PC-3 (cell line): ENCODE measurements around the gene NET1. TPM values are rescaled to one million over a fixed set of nuclear protein-coding genes. Genes with fewer than 3 reads are reported as not detected.

Experiments used
- ATAC-seq: fragments of 200-7000 bp; cut with Tn5 transposase; 2 replicates; pipeline ENCODE4 v1.9.1; 2020; ENCODE audit warnings: mild to moderate bottlenecking, moderate library complexity
- BruUV-seq: library from RNA; stranded (reverse); fragments of 400-500 nt; replicated peaks from 2 replicates; lab custom pipeline; 2021; lab: Mats Ljungman, UMichigan
- CTCF ChIA-PET: fragments of 300-600 bp; sonication (Branson Sonifier 250); formaldehyde crosslinking; loops from one replicate; lab custom pipeline; 2022; ENCODE audit warnings: antibody characterized with exemption; lab: Charles Lee
- POLR2A ChIA-PET: fragments of 300-600 bp; sonication (Branson Sonifier 250); formaldehyde crosslinking; loops from one replicate; lab custom pipeline; 2022; ENCODE audit warnings: antibody characterized with exemption; ENCODE audit not compliant: unreplicated experiment; lab: Charles Lee
- DNase-seq: peaks from one replicate; pipeline ENCODE4 v3.0.0-alpha.2; 2015
- H2AFZ ChIP-seq: fragments of 300-600 bp; sonication (generic); 2 replicates; pipeline ENCODE4 v1.6.0; 2016; ENCODE audit warnings: antibody characterized with exemption, low read length
- H3F3A ChIP-seq: fragments of 300-600 bp; sonication (generic); one replicate; pipeline ENCODE4 v1.6.0; 2017; ENCODE audit warnings: antibody characterized with exemption, low read length, control low read depth, mild to moderate bottlenecking; ENCODE audit not compliant: unreplicated experiment
- H3K27ac ChIP-seq: fragments of 300-600 bp; sonication (generic); 2 replicates; pipeline ENCODE4 v1.5.1; 2016; ENCODE audit warnings: mild to moderate bottlenecking, low read length
- H3K27me3 ChIP-seq: fragments of 300-600 bp; sonication (generic); 2 replicates; pipeline ENCODE4 v1.6.1; 2016; ENCODE audit warnings: low read length, mixed read lengths
- H3K36me3 ChIP-seq: fragments of 300-600 bp; sonication (generic); 2 replicates; pipeline ENCODE4 v1.6.1; 2016; ENCODE audit warnings: low read depth, mixed run types, low read length, mixed read lengths
- H3K4me1 ChIP-seq: fragments of 300-600 bp; sonication (generic); 2 replicates; pipeline ENCODE4 v1.5.1; 2016; ENCODE audit warnings: low read length; ENCODE audit not compliant: insufficient read depth
- H3K4me2 ChIP-seq: fragments of 300-600 bp; sonication (generic); 2 replicates; pipeline ENCODE4 v1.6.0; 2016; ENCODE audit warnings: low read length
- H3K4me3 ChIP-seq: fragments of 300-600 bp; sonication (generic); 2 replicates; pipeline ENCODE4 v1.5.1; 2016; ENCODE audit warnings: mild to moderate bottlenecking, low read length, mixed read lengths
- H3K79me2 ChIP-seq: fragments of 300-600 bp; sonication (generic); 2 replicates; pipeline ENCODE4 v1.6.1; 2017; ENCODE audit warnings: low read length, mixed read lengths
- H3K9ac ChIP-seq: fragments of 300-600 bp; sonication (generic); 2 replicates; pipeline ENCODE4 v1.6.0; 2016; ENCODE audit warnings: mild to moderate bottlenecking, low read length
- H3K9me2 ChIP-seq: fragments of 300-600 bp; sonication (generic); replicated peaks from 2 replicates; pipeline ENCODE4 v1.6.1; 2016; ENCODE audit warnings: mixed run types, low read length, mixed read lengths
- H3K9me3 ChIP-seq: fragments of 300-600 bp; sonication (generic); 2 replicates; pipeline ENCODE4 v1.6.1; 2016; ENCODE audit warnings: low read length, mixed read lengths
- H4K20me1 ChIP-seq: fragments of 300-600 bp; sonication (generic); 2 replicates; pipeline ENCODE4 v1.6.1; 2016; ENCODE audit warnings: low read length, mixed read lengths
- CTCF ChIP-seq: fragments of 300-600 bp; sonication (generic); conservative IDR thresholded peaks from 2 replicates; pipeline ENCODE4 v1.5.1; 2017; ENCODE audit warnings: antibody characterized with exemption, low read depth, mild to moderate bottlenecking, low read length
- EZH2 ChIP-seq: fragments of 300-600 bp; sonication (generic); IDR thresholded peaks from one replicate; pipeline ENCODE4 v1.6.1; 2017; ENCODE audit warnings: antibody characterized with exemption, mild to moderate bottlenecking, low read length; ENCODE audit not compliant: unreplicated experiment
- EZH2phosphoT487 ChIP-seq: fragments of 300-600 bp; sonication (generic); IDR thresholded peaks from 2 replicates; pipeline ENCODE4 v1.6.1; 2018; ENCODE audit warnings: mild to moderate bottlenecking, antibody characterized with exemption, low read length, borderline replicate concordance
- intact Hi-C: fragments of 100-400 bp; cut with micrococcal nuclease; formaldehyde crosslinking; loops from 2 replicates; pipeline ENCODE4 v1.9.0; 2023
- total RNA-seq: library from RNA; depleted of rRNA; stranded (reverse); fragments of >200 nt; gene quantifications from 2 replicates; pipeline ENCODE4 v1.2.3, GENCODE V29; 2014

Gene NET1
- total RNA-seq, 1 experiment from 2014 or later, result 88.2 TPM

- Histone ChIP-seq H3K79me2 (no peaks in the 10 kb centered on the region), H3K9ac (no peak overlapping the region), H3K9me2 (no peaks in the 10 kb centered on the region), H3K4me2 (no peak overlapping the region), H3F3A (no peaks in the 10 kb centered on the region), H3K4me3 (no peak overlapping the region), H3K4me1 (no peaks in the 10 kb centered on the region), H3K36me3 (no peaks in the 10 kb centered on the region), H3K9me3 (0 out of 2 replicates have a peak, but pooled peaks cover 6% of the 10 kb centered on the region), H3K27me3 (no peaks in the 10 kb centered on the region), H2AFZ (no peak overlapping the region), H3K27ac (no peak overlapping the region), H4K20me1 (no peaks in the 10 kb centered on the region)
- intact Hi-C loops, result no loop called here
- ATAC-seq, result no peak
- BruUV-seq, result no TSS peak
- ChIA-PET POLR2A (no interaction called here), CTCF (no interaction called here)
- DNase-seq, result no peak
- TF ChIP-seq EZH2phosphoT487 (no peak), CTCF (no peak), EZH2 (no peak)
These were observed 21.7 kb upstream of the NET1 start for GRCh38 chr10:5390607-5391205.

- H3K27ac ChIP-seq, result no peak overlapping the region
- no peak overlapping the region for H3K4me2 ChIP-seq
- ChIA-PET CTCF (no interaction called here), POLR2A (no interaction called here)
- no peaks in the 10 kb centered on the region for H3K9me2 ChIP-seq
- DNase-seq (no peak), ATAC-seq (no peak)
- no peaks in the 10 kb centered on the region for H3K79me2 ChIP-seq
- H3K9ac ChIP-seq, result no peak overlapping the region
- no peak overlapping the region for H3K4me3 ChIP-seq
- no peak overlapping the region for H2AFZ ChIP-seq
- BruUV-seq, result no TSS peak
- no peak for TF ChIP-seq EZH2phosphoT487
- TF ChIP-seq EZH2, result no peak
- TF ChIP-seq CTCF, result no peak
- H4K20me1 ChIP-seq, result no peaks in the 10 kb centered on the region
- intact Hi-C loops, result no loop called here
- H3K27me3 ChIP-seq, result no peaks in the 10 kb centered on the region
- H3K4me1 ChIP-seq, result no peaks in the 10 kb centered on the region
- H3K9me3 ChIP-seq, result 0 out of 2 replicates have a peak, but pooled peaks cover 6% of the 10 kb centered on the region
- no peaks in the 10 kb centered on the region for H3K36me3 ChIP-seq
- H3F3A ChIP-seq, result no peaks in the 10 kb centered on the region
These were observed 20.6 kb upstream of the NET1 start for GRCh38 chr10:5391790-5392189.

GRCh38 chr10:5393529-5393928, 18.8 kb upstream of the NET1 start:
- DNase-seq, result no peak
- no TSS peak for BruUV-seq
- no peak overlapping the region for H3K4me3 ChIP-seq
- no peaks in the 10 kb centered on the region for H3F3A ChIP-seq
- no peaks in the 10 kb centered on the region for H4K20me1 ChIP-seq
- no peaks in the 10 kb centered on the region for H3K4me1 ChIP-seq
- no peak overlapping the region for H3K4me2 ChIP-seq
- no peak overlapping the region for H2AFZ ChIP-seq
- ChIA-PET CTCF (no interaction called here), POLR2A (no interaction called here)
- H3K27me3 ChIP-seq, result no peaks in the 10 kb centered on the region
- TF ChIP-seq EZH2phosphoT487, result no peak
- no peak for TF ChIP-seq EZH2
- TF ChIP-seq CTCF, result no peak
- no peaks in the 10 kb centered on the region for H3K36me3 ChIP-seq
- intact Hi-C loops, result no loop called here
- no peaks in the 10 kb centered on the region for H3K79me2 ChIP-seq
- no peaks in the 10 kb centered on the region for H3K9me2 ChIP-seq
- H3K9ac ChIP-seq, result no peak overlapping the region
- H3K9me3 ChIP-seq, result 0 out of 2 replicates have a peak, but pooled peaks cover 6% of the 10 kb centered on the region
- ATAC-seq, result no peak
- H3K27ac ChIP-seq, result no peak overlapping the region
